Aorta (tissue), 5 donors: Measurements from ENCODE around the gene NCR1. TPM values are rescaled to one million over a fixed set of nuclear protein-coding genes. Genes with fewer than 3 reads are reported as not detected.
"Not testable (repeated sequence)": the region's sequence is repeated elsewhere in the genome, so short reads cannot be mapped to it uniquely, and the experiment has no call there.

Experiments
- ATAC-seq: fragments of 200-7000 bp; cut with Tn5 transposase; one replicate; pipeline ENCODE4 v1.9.1; 2022; ENCODE audit warnings: moderate library complexity; ENCODE audit not compliant: low FRiP score
- DNase-seq, 2 donors: peaks; one replicate each; pipeline ENCODE4 v3.0.0-alpha.2; 2020
- H3K27ac ChIP-seq, 2 donors: one replicate each; pipeline ENCODE4 v1.5.1; 2013; ENCODE audit warnings: low read length in 2 of 2, mild to moderate bottlenecking in 2 of 2, moderate library complexity in 2 of 2, control low read depth in 1 of 2, inconsistent platforms in 1 of 2, low read depth in 1 of 2
- H3K27me3 ChIP-seq, 2 donors: one replicate each; pipeline ENCODE4 v1.6.1; 2013; ENCODE audit warnings: control low read depth in 1 of 2, low read length in 1 of 2, mild to moderate bottlenecking in 1 of 2, moderate library complexity in 1 of 2; ENCODE audit not compliant: insufficient read depth in 2 of 2, control insufficient read depth in 1 of 2
- H3K36me3 ChIP-seq, 2 donors: one replicate each; pipeline ENCODE4 v1.6.1; 2013; ENCODE audit warnings: control low read depth in 1 of 2, low read length in 1 of 2, mild to moderate bottlenecking in 1 of 2; ENCODE audit not compliant: insufficient read depth in 2 of 2, control insufficient read depth in 1 of 2
- H3K4me1 ChIP-seq, 2 donors: one replicate each; pipeline ENCODE4 v1.6.1; 2013; ENCODE audit warnings: low read length in 2 of 2, control low read depth in 1 of 2, mild to moderate bottlenecking in 1 of 2, moderate library complexity in 1 of 2; ENCODE audit not compliant: insufficient read depth in 2 of 2, control insufficient read depth in 1 of 2
- H3K4me3 ChIP-seq, 2 donors: one replicate each; pipeline ENCODE4 v1.5.1; 2013; ENCODE audit warnings: low read length in 2 of 2, control low read depth in 1 of 2, mild to moderate bottlenecking in 1 of 2
- H3K9me3 ChIP-seq: one replicate; pipeline ENCODE4 v1.6.1; 2013; ENCODE audit warnings: mild to moderate bottlenecking, low read length; ENCODE audit not compliant: control insufficient read depth
- WGBS, 2 donors: extraction: QIAGEN DNeasy Blood & Tissue Kit; methylation state at CpG; one replicate each; pipeline ENCODE4 v1.1.7; 2013; 5-methylcytosine and 5-hydroxymethylcytosine counted together
- intact Hi-C, 2 donors: fragments of 100-400 bp; cut with DNase I; formaldehyde crosslinking; loops; one replicate each; pipeline versions ENCODE4 v1.14.2 to v1.15.0; 2022
- polyA plus RNA-seq, 2 donors: library from polyadenylated mRNA; stranded (reverse); fragments of 200-250 nt; gene quantifications; one replicate each; pipeline ENCODE4 v1.2.3, GENCODE V29; 2013
- total RNA-seq, 2 donors: library from RNA; stranded (reverse); fragmentation: NEBNext Ultra II Directional; extraction: Animal tissue kit (Norgen Biotek cat#: 25700); gene quantifications; one replicate each; pipeline ENCODE4 v1.2.1, GENCODE V29; 2021
- donor health status: healthy with polysubstance abuse.
- donor health status: Bipolar disorder and iron deficiency.
- donor health status: DM: no; HTN: no; CAD: no.
- donor health status: DM: no; HTN: no; CAD: no.
- donor health status: DM: yes; HTN: yes; CAD: no.

Gene NCR1
- total and polyA plus RNA-seq, 4 donors: 0.72 to 1.0 TPM; not detected in 2

- intact Hi-C loops, ATAC-seq, H3K4me1 ChIP-seq, H3K27ac ChIP-seq, H3K4me3 ChIP-seq, H3K9me3 ChIP-seq, H3K36me3 ChIP-seq, H3K27me3 ChIP-seq: not testable (repeated sequence)
- WGBS, 2 donors: 78 to 82% methylated on average over 8 of the region's 8 CpGs
- DNase-seq: peak in 1 of 2 donors; percentile 69
Observed at GRCh38 chr19:54901153-54901552, 4.8 kb upstream of the NCR1 start.

DNA sequence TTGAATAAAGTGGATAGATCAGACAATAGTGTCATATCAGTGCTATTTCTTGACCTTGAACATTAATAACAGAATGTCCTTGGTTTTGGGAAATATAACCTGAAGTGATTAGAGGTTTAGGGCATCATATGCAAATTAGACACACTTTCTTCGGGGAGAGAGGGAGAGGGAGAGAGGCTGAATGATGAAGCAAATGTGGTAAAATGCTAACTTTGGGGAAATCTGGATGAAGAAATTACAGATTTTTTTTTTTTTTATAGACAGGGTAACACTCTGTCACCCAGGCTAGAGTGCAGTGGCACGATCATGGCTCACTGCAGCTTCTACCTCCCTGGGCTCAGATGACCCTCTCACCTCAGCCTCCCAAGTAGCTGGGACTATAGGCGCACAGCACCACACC, 3.9 kb upstream of the NCR1 start:
- no peak overlapping the region for H3K27ac ChIP-seq
- ATAC-seq (no peak), DNase-seq (no peak)
- 72 to 87% methylated on average over 3 of the region's 3 CpGs for WGBS, 2 donors
- intact Hi-C loops: no loop called here
- H3K4me1 ChIP-seq: no peaks in the 10 kb centered on the region
- no peaks in the 10 kb centered on the region for H3K36me3 ChIP-seq
- H3K9me3 ChIP-seq: no peaks in the 10 kb centered on the region
- H3K4me3 ChIP-seq: no peak overlapping the region
- H3K27me3 ChIP-seq: no peaks in the 10 kb centered on the region

DNA sequence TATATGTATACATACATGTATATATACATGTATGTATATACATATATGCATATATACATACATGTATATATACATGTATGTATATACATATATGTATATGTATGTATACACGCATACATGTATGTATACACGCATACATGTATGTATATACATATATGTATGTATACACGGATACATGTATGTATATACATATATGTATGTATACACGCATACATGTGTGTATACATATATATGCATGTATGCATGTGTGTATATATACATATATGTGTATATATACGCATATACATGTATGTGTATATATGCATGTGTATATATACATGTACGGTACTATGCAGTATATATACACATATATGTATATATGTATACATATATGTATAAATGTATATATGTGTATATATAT, 2.6 kb upstream of the NCR1 start:
- no peak for ATAC-seq
- Histone ChIP-seq H3K9me3 (no peaks in the 10 kb centered on the region), H3K36me3 (no peaks in the 10 kb centered on the region), H3K4me1 (no peaks in the 10 kb centered on the region), H3K27me3 (no peaks in the 10 kb centered on the region), H3K4me3 (no peak overlapping the region), H3K27ac (no peak overlapping the region)
- DNase-seq: no peak
- intact Hi-C loops: no loop called here
- 93 to 95% methylated on average over 6 of the region's 6 CpGs for WGBS, 2 donors

DNA sequence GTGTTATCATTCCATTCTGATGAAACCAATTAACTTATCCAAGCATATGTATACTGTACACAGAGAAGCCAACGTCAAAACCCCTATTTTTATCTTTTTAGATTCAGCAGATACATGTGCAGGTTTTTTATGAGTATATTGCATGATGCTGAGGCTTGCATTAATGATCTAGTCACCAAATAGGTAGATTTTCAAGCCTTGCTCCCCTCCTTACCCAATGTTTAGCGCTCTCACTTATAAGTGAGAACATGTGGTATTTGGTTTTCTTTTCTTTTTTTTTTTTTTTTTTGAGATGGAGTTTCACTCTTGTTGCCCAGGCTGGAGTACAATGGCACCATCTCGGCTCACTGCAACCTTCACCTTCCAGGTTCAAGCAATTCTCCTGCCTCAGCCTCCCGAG, 1.7 kb upstream of the NCR1 start:
- H3K27me3 ChIP-seq, H3K36me3 ChIP-seq, H3K4me3 ChIP-seq, H3K9me3 ChIP-seq, DNase-seq, H3K4me1 ChIP-seq, H3K27ac ChIP-seq, ATAC-seq, intact Hi-C loops: not testable (repeated sequence)
- 78 to 82% methylated on average over 4 of the region's 4 CpGs for WGBS, 2 donors

DNA sequence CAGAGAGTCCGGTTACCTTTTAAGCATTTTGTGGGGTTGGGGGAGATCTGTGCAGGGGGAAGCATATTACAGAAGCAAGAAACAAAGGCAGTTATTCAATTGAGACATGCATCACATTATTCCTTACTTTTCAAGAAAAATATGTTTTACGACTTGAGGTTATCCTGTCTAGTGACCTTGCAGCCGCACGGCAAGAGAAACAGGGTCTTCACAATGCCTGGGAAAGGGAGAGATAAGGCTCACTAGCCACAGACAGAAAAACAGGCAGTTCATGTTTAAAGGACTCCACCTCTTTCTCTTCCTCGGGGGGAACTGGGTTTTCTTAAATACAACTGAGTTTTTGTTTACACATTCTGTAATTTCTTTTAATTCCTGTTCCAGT, 536 bp upstream of the NCR1 start:
- intact Hi-C loops: no loop called here
- ATAC-seq (no peak), DNase-seq (peak in 1 of 2 donors; percentile 22)
- Histone ChIP-seq H3K36me3 (no peaks in the 10 kb centered on the region), H3K4me1 (no peaks in the 10 kb centered on the region), H3K27ac (no peak overlapping the region), H3K4me3 (no peak overlapping the region), H3K9me3 (no peaks in the 10 kb centered on the region), H3K27me3 (no peaks in the 10 kb centered on the region)
- WGBS, 2 donors: 34 to 40% methylated on average over 5 of the region's 5 CpGs

DNA sequence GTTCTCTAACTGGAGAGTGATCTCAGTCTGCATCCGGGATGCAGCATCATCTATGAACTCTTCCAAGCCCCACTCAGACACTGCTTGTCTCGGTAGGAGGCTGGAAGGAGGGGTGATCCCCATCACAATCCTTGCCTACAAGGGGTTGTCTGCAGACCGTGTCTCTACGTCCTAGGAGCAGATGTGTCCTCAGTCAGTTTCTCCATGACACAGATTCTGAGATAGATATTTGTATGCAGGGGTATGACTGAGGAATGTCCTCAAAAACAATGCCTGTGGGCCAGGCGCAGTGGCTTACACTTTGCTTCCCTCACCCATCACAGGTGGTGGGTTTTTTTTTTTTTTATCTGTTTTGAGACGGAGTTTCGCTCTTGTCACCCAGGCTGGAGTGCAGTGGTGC, 871 bp downstream of the NCR1 start:
- 77 to 81% methylated on average over 7 of the region's 7 CpGs for WGBS, 2 donors
- no peaks in the 10 kb centered on the region for H3K9me3 ChIP-seq
- H3K4me1 ChIP-seq: no peaks in the 10 kb centered on the region
- no peak overlapping the region for H3K27ac ChIP-seq
- intact Hi-C loops: no loop called here
- H3K36me3 ChIP-seq: no peaks in the 10 kb centered on the region
- no peak overlapping the region for H3K4me3 ChIP-seq
- no peak for ATAC-seq
- H3K27me3 ChIP-seq: no peaks in the 10 kb centered on the region
- peak in 1 of 2 donors; percentile 14 for DNase-seq

GRCh38 chr19:54907899-54908298, 2.0 kb downstream of the NCR1 start:
- ATAC-seq, DNase-seq, H3K4me3 ChIP-seq, intact Hi-C loops, H3K27ac ChIP-seq, H3K36me3 ChIP-seq, H3K9me3 ChIP-seq, H3K27me3 ChIP-seq, H3K4me1 ChIP-seq: not testable (repeated sequence)
- 74 to 78% methylated on average over 2 to 4 of the region's 5 CpGs for WGBS, 2 donors

DNA sequence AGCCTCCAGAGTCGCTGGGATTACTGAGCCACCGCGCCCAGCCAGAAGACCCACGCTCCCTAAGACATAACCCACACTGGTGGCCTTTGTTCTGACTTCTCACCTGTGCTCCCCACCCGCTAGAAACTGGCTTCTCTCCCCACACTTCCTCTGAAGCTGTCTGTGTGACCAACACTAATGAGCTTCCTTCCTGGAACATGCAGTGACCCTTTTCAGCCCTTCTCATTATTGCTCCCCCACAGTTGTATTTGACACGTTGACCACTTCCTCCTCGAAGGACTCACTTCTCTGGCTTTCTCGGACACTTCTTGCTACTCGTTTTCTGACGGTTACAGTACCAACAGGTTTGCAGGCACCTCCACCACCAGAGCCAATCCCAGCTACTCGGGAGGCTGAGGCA, 10.9 kb downstream of the NCR1 start:
- Histone ChIP-seq H3K27me3 (no peaks in the 10 kb centered on the region), H3K4me3 (no peak overlapping the region), H3K27ac (no peak overlapping the region), H3K9me3 (no peaks in the 10 kb centered on the region), H3K36me3 (no peaks in the 10 kb centered on the region), H3K4me1 (no peaks in the 10 kb centered on the region)
- 75 to 76% methylated on average over 11 of the region's 11 CpGs for WGBS, 2 donors
- intact Hi-C loops: no loop called here
- ATAC-seq (no peak), DNase-seq (no peak)

DNA sequence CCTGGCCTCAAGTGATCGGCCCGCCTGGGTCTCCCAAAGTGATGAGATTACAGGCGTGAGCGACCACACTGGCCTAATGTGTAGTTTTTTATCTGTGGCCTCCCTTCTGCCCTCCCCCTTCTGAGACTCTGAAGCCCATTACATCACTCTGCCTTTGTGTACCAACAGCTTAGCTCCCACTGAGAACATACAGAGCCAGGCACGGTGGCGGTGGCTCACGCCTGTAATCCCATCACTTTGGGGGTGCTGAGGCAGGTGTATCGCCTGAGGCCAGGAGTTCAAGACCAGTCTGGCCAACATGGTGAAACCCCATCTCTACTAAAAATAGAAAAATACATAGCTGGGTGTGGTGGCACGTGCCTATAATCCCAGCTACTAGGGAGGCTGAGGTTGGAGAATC, 12.6 kb downstream of the NCR1 start:
- Histone ChIP-seq H3K4me3 (no peak overlapping the region), H3K9me3 (no peaks in the 10 kb centered on the region), H3K27me3 (no peaks in the 10 kb centered on the region), H3K36me3 (no peaks in the 10 kb centered on the region), H3K27ac (no peak overlapping the region), H3K4me1 (no peaks in the 10 kb centered on the region)
- no peak for DNase-seq
- intact Hi-C loops: no loop called here
- no peak for ATAC-seq
- 87 to 91% methylated on average over 9 of the region's 9 CpGs for WGBS, 2 donors
